ENCODE measurements around the gene MYO18B.

Gene MYO18B

GRCh38 chr22:25754527-25755202 lies 12.7 kb downstream of the MYO18B start:
- ATAC-seq, result peak; percentile 84
- no peak for TF ChIP-seq PPARA (CRISPR knock-in tag; IDR thresholded peaks at IDR 0.05; ENCODE audit: borderline replicate concordance)
- no peak for TF ChIP-seq ZC3H10 (CRISPR knock-in tag; IDR thresholded peaks at IDR 0.05)
- no peak for TF ChIP-seq POU6F1 (CRISPR knock-in tag; IDR thresholded peaks at IDR 0.05; ENCODE audit: borderline replicate concordance, low read depth)
- no peak for TF ChIP-seq ISL1 (CRISPR knock-in tag; IDR thresholded peaks at IDR 0.05)
- TF ChIP-seq ZNF565 (CRISPR knock-in tag; conservative IDR thresholded peaks at IDR 0.05; ENCODE audit: low read depth), result no peak
- TF ChIP-seq CSDC2 (CRISPR knock-in tag; IDR thresholded peaks at IDR 0.05), result no peak
- TF ChIP-seq CREB5 (CRISPR knock-in tag; IDR thresholded peaks at IDR 0.05; ENCODE audit: low read depth), result no peak
- TF ChIP-seq ESRRG (CRISPR knock-in tag; IDR thresholded peaks at IDR 0.05), result no peak
- no peak for TF ChIP-seq TCF4 (CRISPR knock-in tag; IDR thresholded peaks at IDR 0.05; ENCODE audit: borderline replicate concordance)
- no peak; the same call in 1 of the 2 replicates for TF ChIP-seq TOX (CRISPR knock-in tag; IDR thresholded peaks at IDR 0.05; ENCODE audit: borderline replicate concordance)
- no peak for TF ChIP-seq OSR1 (CRISPR knock-in tag; IDR thresholded peaks at IDR 0.05)
- TF ChIP-seq CSRNP3 (CRISPR knock-in tag; IDR thresholded peaks at IDR 0.05), result no peak
- TF ChIP-seq ZFP30 (CRISPR knock-in tag; IDR thresholded peaks at IDR 0.05), result no peak

GRCh38 chr22:25757686-25758085 lies 15.7 kb downstream of the MYO18B start:
- no peak for ATAC-seq
- TF ChIP-seq TSHZ2 (CRISPR knock-in tag; IDR thresholded peaks at IDR 0.05) (no peak), ZFP30 (CRISPR knock-in tag; IDR thresholded peaks at IDR 0.05) (no peak), PPARA (CRISPR knock-in tag; IDR thresholded peaks at IDR 0.05; ENCODE audit: borderline replicate concordance) (no peak), CSRNP3 (CRISPR knock-in tag; IDR thresholded peaks at IDR 0.05) (no peak), RARB (CRISPR knock-in tag; IDR thresholded peaks at IDR 0.05) (no peak), TOX (CRISPR knock-in tag; IDR thresholded peaks at IDR 0.05; ENCODE audit: borderline replicate concordance) (no peak), CSDC2 (CRISPR knock-in tag; IDR thresholded peaks at IDR 0.05) (no peak), ISL1 (CRISPR knock-in tag; IDR thresholded peaks at IDR 0.05) (no peak), PATZ1 (CRISPR knock-in tag; IDR thresholded peaks at IDR 0.05; ENCODE audit: borderline replicate concordance) (no peak), ZFP3 (CRISPR knock-in tag; IDR thresholded peaks at IDR 0.05) (no peak), SNAI2 (CRISPR knock-in tag; IDR thresholded peaks at IDR 0.05) (no peak)

- no peak for ATAC-seq
- TF ChIP-seq RARB (CRISPR knock-in tag; IDR thresholded peaks at IDR 0.05) (no peak), CREB5 (CRISPR knock-in tag; IDR thresholded peaks at IDR 0.05; ENCODE audit: low read depth) (no peak), CSDC2 (CRISPR knock-in tag; IDR thresholded peaks at IDR 0.05) (no peak), PPARA (CRISPR knock-in tag; IDR thresholded peaks at IDR 0.05; ENCODE audit: borderline replicate concordance) (no peak)
Measured at GRCh38 chr22:25758316-25758715, 16.3 kb downstream of the MYO18B start.
